HepG2 (cell line): ENCODE data around the gene IL16. TPM values are rescaled to one million over a fixed set of nuclear protein-coding genes. Genes with fewer than 3 reads are reported as not detected.

ENCODE experiments used
- ATAC-seq: fragments of 200-7000 bp; cut with Tn5 transposase; 3 replicates; pipeline ENCODE4 v1.9.1; 2020; ENCODE audit warnings: mild to moderate bottlenecking, moderate library complexity
- BruUV-seq: library from RNA; stranded (reverse); fragments of 400-500 nt; replicated peaks from 2 replicates; lab custom pipeline; 2021; lab: Mats Ljungman, UMichigan
- CTCF ChIA-PET: fragments of 300-600 bp; formaldehyde crosslinking; extraction: SDS; loops from one replicate; lab custom pipeline; 2021; ENCODE audit warnings: low total read pairs, inconsistent platforms, low intra/inter-chr PET ratio; lab: Yijun Ruan, JAX
- POLR2A ChIA-PET: fragments of 350-600 bp; sonication (Branson Sonifier 250); formaldehyde crosslinking; loops from one replicate; lab custom pipeline; 2020; ENCODE audit warnings: antibody characterized with exemption, inconsistent platforms; lab: Yijun Ruan, JAX
- DNase-seq: peaks from one replicate; pipeline ENCODE4 v3.0.0-alpha.2; 2015; ENCODE audit warnings: low spot score
- FAIRE-seq: peaks from 3 replicates; lab custom pipeline; 2011; peaks lifted over from hg19 to GRCh38; lab: Jason Lieb, UNC
- H2AFZ ChIP-seq: one replicate; pipeline ENCODE4 v1.6.1; 2011; ENCODE audit warnings: low read length, inconsistent platforms
- H3K27ac ChIP-seq: fragments of 300-600 bp; 3 replicates; pipeline ENCODE4 v1.8.0; 2011; ENCODE audit warnings: mixed run types, mild to moderate bottlenecking, mixed read lengths, low read length, inconsistent platforms; ENCODE audit not compliant: insufficient read depth; ENCODE audit errors: extremely low read length
- H3K27me3 ChIP-seq, 2 experiments: fragments of 200-600 bp in 1 of 2; 2 replicates in 1 of 2; 3 replicates in 1 of 2; pipeline versions ENCODE4 v1.6.0 to v1.8.0; 2011; ENCODE audit warnings: low read length in 2 of 2, mild to moderate bottlenecking in 2 of 2, moderate library complexity in 2 of 2, inconsistent platforms in 1 of 2; ENCODE audit not compliant: insufficient read depth in 2 of 2, control insufficient read depth in 1 of 2
- H3K36me3 ChIP-seq, 2 experiments: fragments of 200-600 bp in 1 of 2; replicated peaks in 1 of 2; 2 replicates in 1 of 2; 3 replicates in 1 of 2; pipeline versions ENCODE4 v1.5.1 to v1.8.0; 2011; ENCODE audit warnings: low read length in 2 of 2, inconsistent platforms in 1 of 2; ENCODE audit not compliant: insufficient read depth in 2 of 2, control insufficient read depth in 1 of 2
- H3K4me1 ChIP-seq: 2 replicates; pipeline ENCODE4 v1.5.1; 2012; ENCODE audit warnings: low read length, inconsistent platforms; ENCODE audit not compliant: insufficient read depth
- H3K4me2 ChIP-seq: 2 replicates; pipeline ENCODE4 v1.6.0; 2011; ENCODE audit warnings: low read depth, low read length, inconsistent platforms
- H3K4me3 ChIP-seq, 3 experiments: fragments of 200-600 bp in 1 of 3; sonication (generic), shearing (Covaris generic) in 1 of 3; replicated peaks in 1 of 3; 2 replicates each; pipeline ENCODE4 v1.5.1; 2011 to 2016; ENCODE audit warnings: low read length in 3 of 3, inconsistent platforms in 2 of 3, low read depth in 2 of 3, mild to moderate bottlenecking in 2 of 3, control low read depth in 1 of 3, mixed read lengths in 1 of 3; ENCODE audit not compliant: insufficient read depth in 1 of 3
- H3K79me2 ChIP-seq: one replicate; pipeline ENCODE4 v1.6.1; 2011; ENCODE audit warnings: low read length, inconsistent platforms; ENCODE audit not compliant: insufficient read depth
- H3K9ac ChIP-seq: 2 replicates; pipeline ENCODE4 v1.6.0; 2011; ENCODE audit warnings: mild to moderate bottlenecking, low read depth, low read length, inconsistent platforms; ENCODE audit not compliant: insufficient read depth
- H3K9me3 ChIP-seq: 2 replicates; pipeline ENCODE4 v1.5.1; 2012; ENCODE audit warnings: mild to moderate bottlenecking, low read length
- H4K20me1 ChIP-seq: 2 replicates; pipeline ENCODE4 v1.6.0; 2011; ENCODE audit warnings: inconsistent platforms, mild to moderate bottlenecking, low read length, moderate library complexity; ENCODE audit not compliant: insufficient read depth
- PHF5A ChIP-seq: IDR thresholded peaks from one replicate; pipeline ENCODE4 v1.6.1; 2018; ENCODE audit warnings: low read depth, missing genetic modification reagents; ENCODE audit not compliant: unreplicated experiment
- SNAI1 ChIP-seq: sonication (generic); formaldehyde crosslinking; IDR thresholded peaks from 2 replicates; pipeline ENCODE4 v1.5.0; 2020; ENCODE audit warnings: mild to moderate bottlenecking, missing genetic modification reagents, borderline replicate concordance
- USF2 ChIP-seq, 2 experiments: sonication (generic) in 1 of 2; formaldehyde crosslinking in 1 of 2; IDR thresholded peaks; 2 replicates each; pipeline versions ENCODE4 v1.5.1 to v1.6.1; 2011 to 2020; ENCODE audit warnings: borderline replicate concordance in 1 of 2, low read depth in 1 of 2, low read length in 1 of 2, mild to moderate bottlenecking in 1 of 2, missing genetic modification reagents in 1 of 2, moderate library complexity in 1 of 2
- WGBS: methylation state at CpG from one replicate; pipeline ENCODE4 v1.1.6; 2017; ENCODE audit warnings: low lambda C conversion rate; 5-methylcytosine and 5-hydroxymethylcytosine counted together
- in situ Hi-C: cut with HindIII; loops from 2 replicates; pipeline ENCODE4 v1.10.0; 2017; ENCODE audit warnings: low pct_unique_long_range_greater_than_20kb; ENCODE audit not compliant: extremely low pct_ligation_motif_present
- intact Hi-C: fragments of 100-400 bp; cut with micrococcal nuclease; formaldehyde crosslinking; loops from one replicate; pipeline ENCODE4 v1.10.0; 2022; ENCODE audit not compliant: unreplicated experiment
- polyA plus RNA-seq, 8 experiments: library from polyadenylated mRNA; depleted of rRNA in 3 of 8; stranded (reverse) in 7 of 8; unstranded in 1 of 8; fragments of >200 nt; fragmentation: Illumina TruSeq in 4 of 8; extraction: Trizol in 4 of 8; gene quantifications; 2 replicates each; pipeline versions ENCODE4 v1.2.1 to v1.2.3, GENCODE V29; 2011 to 2016; ENCODE audit warnings: low read depth in 4 of 8, missing spikeins in 1 of 8, mixed read lengths in 1 of 8; ENCODE audit not compliant: insufficient read depth in 1 of 8
- total RNA-seq, 5 experiments: library from RNA; depleted of rRNA; stranded (reverse); fragments of >200 nt; fragmentation: Illumina TruSeq; extraction: Trizol; gene quantifications; 2 replicates each; pipeline ENCODE4 v1.2.3, GENCODE V29; 2016; ENCODE audit warnings: low read depth in 1 of 5

Gene IL16
- total and polyA plus RNA-seq, 2 of the 13 experiments (the other 11 are each of a cell fraction or from before 2014, with no cell fraction given), result 0.03 TPM; not detected in 1

- no peak overlapping the region for H3K9ac ChIP-seq
- CTCF ChIA-PET, result no interaction called here
- no peaks in the 10 kb centered on the region for H3K4me1 ChIP-seq
- no peaks in the 10 kb centered on the region for H3K9me3 ChIP-seq
- peaks cover 0 to 6% of the 10 kb centered on the region in 2 experiments; a peak in 2 of 5 replicates for H3K27me3 ChIP-seq
- DNase-seq (no peak), ATAC-seq (no peak), FAIRE-seq (no peak)
- H3K79me2 ChIP-seq, result no peaks in the 10 kb centered on the region
- no TSS peak for BruUV-seq
- no peak overlapping the region for H3K27ac ChIP-seq
- no peak for TF ChIP-seq PHF5A (CRISPR knock-in tag)
- no peak overlapping the region for H3K4me2 ChIP-seq
- no peaks in the 10 kb centered on the region for H3K36me3 ChIP-seq
- 43% methylated on average over 6 of the region's 11 CpGs for WGBS
- H2AFZ ChIP-seq, result no peak overlapping the region
- in situ Hi-C loops (loop anchor here (5.0 kb wide), 1 partner anchor 107 kb away; no protein-coding TSS in a partner anchor), intact Hi-C loops (no loop called here)
- H3K4me3 ChIP-seq, result no peak overlapping the region
- H4K20me1 ChIP-seq, result no peaks in the 10 kb centered on the region
- POLR2A ChIA-PET, result no interaction called here
These were observed 36.1 kb upstream of the IL16 start for GRCh38 chr15:81160312-81161159.

GRCh38 chr15:81161160-81161673 lies 35.5 kb upstream of the IL16 start:
- Histone ChIP-seq H3K4me3 (no peak overlapping the region), H3K27me3 (peaks cover 0 to 6% of the 10 kb centered on the region in 2 experiments; a peak in 2 of 5 replicates), H3K27ac (no peak overlapping the region)
- 0% methylated on average over 4 of the region's 4 CpGs for WGBS
- CTCF ChIA-PET, result no interaction called here
- TF ChIP-seq SNAI1 (CRISPR knock-in tag) (no peak), USF2 (IDR thresholded peaks at IDR 0.05; ENCODE audit: low read depth, low read length) (no peak), USF2 (CRISPR knock-in tag; IDR thresholded peaks at IDR 0.05; ENCODE audit: borderline replicate concordance) (no peak)
- TF ChIP-seq, all 625 proteins: peak for 0
- Histone ChIP-seq H3K9me3 (no peaks in the 10 kb centered on the region), H3K4me2 (no peak overlapping the region), H4K20me1 (no peaks in the 10 kb centered on the region), H2AFZ (no peak overlapping the region), H3K9ac (no peak overlapping the region), H3K79me2 (no peaks in the 10 kb centered on the region), H3K4me1 (no peaks in the 10 kb centered on the region), H3K36me3 (no peaks in the 10 kb centered on the region)
- in situ Hi-C loops (loop anchor here (5.0 kb wide), 1 partner anchor 106 kb away; no protein-coding TSS in a partner anchor), intact Hi-C loops (no loop called here)
- FAIRE-seq (no peak), ATAC-seq (no peak), DNase-seq (no peak)
- POLR2A ChIA-PET, result no interaction called here
- no TSS peak for BruUV-seq
